ENCODE results near the gene DHDH. TPM values are rescaled to one million over a fixed set of nuclear protein-coding genes. Genes with fewer than 3 reads are reported as not detected.

DHDH gene
- polyA plus RNA-seq, 3 donors: 0.38 TPM; not detected in 2

DNA sequence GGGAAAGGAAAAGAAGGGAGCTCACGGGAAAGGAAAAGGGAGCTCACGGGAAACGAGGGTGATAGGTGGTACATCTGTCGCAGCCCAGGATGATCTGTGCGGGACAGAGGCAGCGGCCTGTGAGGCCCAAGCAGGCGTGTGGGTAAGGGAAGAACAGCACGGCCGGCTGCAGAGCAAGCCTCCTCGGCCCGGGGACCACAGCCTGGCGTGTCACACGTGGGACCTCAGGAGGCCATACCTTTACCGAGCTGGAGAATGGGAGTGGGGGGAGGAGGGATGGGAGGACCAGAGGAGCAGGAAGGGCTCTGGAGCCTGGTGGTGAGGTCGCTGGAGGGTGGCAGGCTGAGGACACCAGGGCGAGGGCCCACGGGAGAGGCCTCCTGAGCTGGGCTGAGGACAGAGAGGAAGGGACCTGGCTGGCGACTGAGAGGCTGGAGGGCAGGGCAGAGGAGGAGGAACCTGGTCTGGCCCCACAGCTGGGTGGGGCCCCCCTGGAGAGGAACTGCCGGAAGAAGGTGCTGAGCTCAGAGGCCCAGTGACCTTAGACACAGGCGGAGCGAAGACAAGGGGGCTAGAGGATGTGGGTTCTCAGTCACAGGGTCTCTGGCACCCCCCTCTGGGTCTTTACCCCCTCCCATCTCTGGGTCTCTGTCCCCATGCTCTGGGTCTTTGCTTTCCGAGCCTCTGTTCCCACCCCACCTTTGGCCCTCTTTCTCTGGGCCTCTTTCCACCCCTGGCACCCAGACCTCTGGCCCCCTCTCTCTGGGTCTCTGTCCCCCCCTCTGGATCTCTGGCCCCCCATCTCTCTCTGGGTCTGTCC lies 28.7 kb downstream of the DHDH start:
- WGBS (ENCODE audit: insufficient coverage): 26% methylated on average over 17 of the region's 22 CpGs
- peak overlapping the region; percentile 96 for H3K4me2 ChIP-seq (replicated peaks; ENCODE audit: extremely low read depth, low read length, poor library complexity, severe bottlenecking)
- H3K4me3 Mint-ChIP-seq: peak overlapping the region; percentile 74 to 99
- no peaks in the 10 kb centered on the region for H3K27me3 ChIP-seq (ENCODE audit: control insufficient read depth in 2 of 2, insufficient read depth in 2 of 2, low read length in 2 of 2)
- DNase-seq: peak; percentile 76 to 87 (median 82)
- H3K9me3 ChIP-seq (replicated peaks in 1 of 2; ENCODE audit: control insufficient read depth in 1 of 2, insufficient read depth in 1 of 2, low read length in 2 of 2): no peaks in the 10 kb centered on the region
- H3K27ac ChIP-seq (ENCODE audit: low read depth in 1 of 2, low read length in 2 of 2): peak overlapping the region; percentile 88 to 96
- TF ChIP-seq, protein P1, sequence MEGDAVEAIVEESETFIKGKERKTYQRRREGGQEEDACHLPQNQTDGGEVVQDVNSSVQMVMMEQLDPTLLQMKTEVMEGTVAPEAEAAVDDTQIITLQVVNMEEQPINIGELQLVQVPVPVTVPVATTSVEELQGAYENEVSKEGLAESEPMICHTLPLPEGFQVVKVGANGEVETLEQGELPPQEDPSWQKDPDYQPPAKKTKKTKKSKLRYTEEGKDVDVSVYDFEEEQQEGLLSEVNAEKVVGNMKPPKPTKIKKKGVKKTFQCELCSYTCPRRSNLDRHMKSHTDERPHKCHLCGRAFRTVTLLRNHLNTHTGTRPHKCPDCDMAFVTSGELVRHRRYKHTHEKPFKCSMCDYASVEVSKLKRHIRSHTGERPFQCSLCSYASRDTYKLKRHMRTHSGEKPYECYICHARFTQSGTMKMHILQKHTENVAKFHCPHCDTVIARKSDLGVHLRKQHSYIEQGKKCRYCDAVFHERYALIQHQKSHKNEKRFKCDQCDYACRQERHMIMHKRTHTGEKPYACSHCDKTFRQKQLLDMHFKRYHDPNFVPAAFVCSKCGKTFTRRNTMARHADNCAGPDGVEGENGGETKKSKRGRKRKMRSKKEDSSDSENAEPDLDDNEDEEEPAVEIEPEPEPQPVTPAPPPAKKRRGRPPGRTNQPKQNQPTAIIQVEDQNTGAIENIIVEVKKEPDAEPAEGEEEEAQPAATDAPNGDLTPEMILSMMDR (IDR thresholded peaks at IDR 0.05): no peak
- peak overlapping the region; percentile 33 for H2AFZ ChIP-seq (ENCODE audit: insufficient read depth, low read depth, low read length, poor library complexity, severe bottlenecking)
- H3K9ac ChIP-seq (ENCODE audit: insufficient read depth, low read length, poor library complexity, severe bottlenecking): peak overlapping the region; percentile 69
- peaks cover 67% of the 10 kb centered on the region for H3K4me1 Mint-ChIP-seq
- peak overlapping the region; percentile 42 to 99 (median 45) for H3K4me3 ChIP-seq (replicated peaks in 1 of 3; ENCODE audit: low read depth in 2 of 3, low read length in 3 of 3)
- peaks cover 0 to 12% (median 0%) of the 10 kb centered on the region in 3 donors for H3K27me3 Mint-ChIP-seq (ENCODE audit: low read depth in 3 of 3)
- H3K36me3 ChIP-seq (replicated peaks in 1 of 2; ENCODE audit: control insufficient read depth in 1 of 2, insufficient read depth in 2 of 2, low read length in 2 of 2): peaks cover 9 to 25% of the 10 kb centered on the region in 2 donors
- peaks cover 0 to 10% (median 0%) of the 10 kb centered on the region in 7 donors for H3K9me3 Mint-ChIP-seq
- H3K36me3 Mint-ChIP-seq: peaks cover 28 to 37% of the 10 kb centered on the region in 2 donors
- H3K27ac Mint-ChIP-seq: peak overlapping the region; percentile 92 to 99 (median 95)
- H3K79me2 ChIP-seq (ENCODE audit: insufficient read depth, low read length): peaks cover 68% of the 10 kb centered on the region
- H3K4me1 ChIP-seq (ENCODE audit: control insufficient read depth in 1 of 2, insufficient read depth in 2 of 2, low read length in 2 of 2): peaks cover 73 to 82% of the 10 kb centered on the region in 2 donors
- intact Hi-C loops (cut with micrococcal nuclease): loop anchor here in 1 of 2 donors (10.0 kb wide), 1 partner anchor 327 kb away; the partner anchor contains the start of gene DBP
- peaks cover 21% of the 10 kb centered on the region for H4K20me1 ChIP-seq (ENCODE audit: insufficient read depth, low read length)

DNA sequence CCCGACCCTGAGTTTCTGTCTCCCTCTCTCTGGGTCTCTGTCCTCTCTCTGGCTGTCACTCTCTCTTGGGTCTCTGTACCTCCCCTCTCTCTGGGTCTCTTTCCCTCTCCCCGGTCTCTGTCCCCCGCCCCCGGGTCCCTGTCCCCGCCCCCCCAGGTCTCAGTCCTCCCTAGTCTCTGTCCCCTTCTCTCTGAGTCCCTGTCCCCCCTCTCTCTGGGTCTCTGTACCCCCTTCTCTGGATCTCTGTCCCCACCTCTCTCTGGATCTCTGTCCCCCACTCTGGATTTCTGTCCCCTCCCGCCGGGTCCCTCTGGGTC lies 29.3 kb downstream of the DHDH start:
- Histone ChIP-seq H3K4me2 (replicated peaks; ENCODE audit: extremely low read depth, low read length, poor library complexity, severe bottlenecking) (peak overlapping the region; percentile 96), H3K27ac (ENCODE audit: low read depth in 1 of 2, low read length in 2 of 2) (peak overlapping the region; percentile 88 to 96), H3K9ac (ENCODE audit: insufficient read depth, low read length, poor library complexity, severe bottlenecking) (peak overlapping the region; percentile 69), H3K4me3 (replicated peaks in 1 of 3; ENCODE audit: low read depth in 2 of 3, low read length in 3 of 3) (peak overlapping the region; percentile 42 to 99 (median 45)), H3K9me3 (replicated peaks in 1 of 2; ENCODE audit: control insufficient read depth in 1 of 2, insufficient read depth in 1 of 2, low read length in 2 of 2) (no peaks in the 10 kb centered on the region), H3K36me3 (replicated peaks in 1 of 2; ENCODE audit: control insufficient read depth in 1 of 2, insufficient read depth in 2 of 2, low read length in 2 of 2) (peaks cover 9 to 19% of the 10 kb centered on the region in 2 donors), H3K27me3 (ENCODE audit: control insufficient read depth in 2 of 2, insufficient read depth in 2 of 2, low read length in 2 of 2) (no peaks in the 10 kb centered on the region), H3K79me2 (ENCODE audit: insufficient read depth, low read length) (peaks cover 65% of the 10 kb centered on the region), H4K20me1 (ENCODE audit: insufficient read depth, low read length) (peaks cover 24% of the 10 kb centered on the region), H3K4me1 (ENCODE audit: control insufficient read depth in 1 of 2, insufficient read depth in 2 of 2, low read length in 2 of 2) (peaks cover 79 to 87% of the 10 kb centered on the region in 2 donors), H2AFZ (ENCODE audit: insufficient read depth, low read depth, low read length, poor library complexity, severe bottlenecking) (no peak overlapping the region)
- TF ChIP-seq, protein P1 (IDR thresholded peaks at IDR 0.05): no peak
- Mint-ChIP-seq H3K4me1 (peaks cover 71% of the 10 kb centered on the region), H3K9me3 (peaks cover 0 to 10% (median 0%) of the 10 kb centered on the region in 7 donors), H3K4me3 (peak overlapping the region; percentile 74 to 99), H3K27me3 (ENCODE audit: low read depth in 3 of 3) (peaks cover 0 to 14% (median 0%) of the 10 kb centered on the region in 3 donors), H3K27ac (peak overlapping the region; percentile 95 to 99 (median 97)), H3K36me3 (peaks cover 26 to 36% of the 10 kb centered on the region in 2 donors)
- WGBS (ENCODE audit: insufficient coverage): 0% methylated on average over 1 of the region's 7 CpGs
- intact Hi-C loops (cut with micrococcal nuclease): loop anchor here in 1 of 2 donors (10.0 kb wide), 1 partner anchor 328 kb away; the partner anchor contains the start of gene DBP
- no peak for DNase-seq

All from CD14-positive monocyte (primary cell).